Stimulated activated memory B cell treated with anti-CD40 and anti-IgM and Interleukin-4, amounts not matched to agents 10 μg/mL and 1 μg/mL and 100 μg/mL, for 72 hours (primary cell): ENCODE data around the gene ZNF513.
A peak's percentile ranks its signal among the peaks of the same experiment; 100 is the strongest.

ENCODE experiments used
- ATAC-seq: fragments of 150-1000 bp; cut with Tn5 transposase; 2 replicates; pipeline ENCODE4 v1.10.0; 2021
- H3K27ac Mint-ChIP-seq: one replicate; pipeline ENCODE4 v1.8.0; 2022; ENCODE audit warnings: mild to moderate bottlenecking, mixed read lengths
- H3K27me3 Mint-ChIP-seq: one replicate; pipeline ENCODE4 v1.8.0; 2022; ENCODE audit warnings: mixed read lengths
- H3K36me3 Mint-ChIP-seq: one replicate; pipeline ENCODE4 v1.8.0; 2022; ENCODE audit warnings: mixed read lengths
- H3K4me1 Mint-ChIP-seq: one replicate; pipeline ENCODE4 v1.8.0; 2022; ENCODE audit warnings: mixed read lengths
- H3K4me3 Mint-ChIP-seq: one replicate; pipeline ENCODE4 v1.8.0; 2022; ENCODE audit warnings: mild to moderate bottlenecking, moderate library complexity, mixed read lengths
- H3K9me3 Mint-ChIP-seq: one replicate; pipeline ENCODE4 v1.8.0; 2022; ENCODE audit warnings: mixed read lengths

Gene ZNF513

GRCh38 chr2:27400348-27401135 lies 20.0 kb upstream of the ZNF513 start:
- no peak for ATAC-seq
- Mint-ChIP-seq H3K4me1 (peaks cover 39% of the 10 kb centered on the region), H3K4me3 (no peak overlapping the region), H3K36me3 (peaks cover 28% of the 10 kb centered on the region), H3K27me3 (no peaks in the 10 kb centered on the region), H3K27ac (peak overlapping the region; percentile 62), H3K9me3 (no peaks in the 10 kb centered on the region)

- Mint-ChIP-seq H3K4me1 (peaks cover 42% of the 10 kb centered on the region), H3K9me3 (no peaks in the 10 kb centered on the region), H3K36me3 (peaks cover 29% of the 10 kb centered on the region), H3K4me3 (no peak overlapping the region), H3K27ac (no peak overlapping the region), H3K27me3 (no peaks in the 10 kb centered on the region)
- ATAC-seq: no peak
These were observed 18.4 kb upstream of the ZNF513 start for GRCh38 chr2:27398962-27399361.

DNA sequence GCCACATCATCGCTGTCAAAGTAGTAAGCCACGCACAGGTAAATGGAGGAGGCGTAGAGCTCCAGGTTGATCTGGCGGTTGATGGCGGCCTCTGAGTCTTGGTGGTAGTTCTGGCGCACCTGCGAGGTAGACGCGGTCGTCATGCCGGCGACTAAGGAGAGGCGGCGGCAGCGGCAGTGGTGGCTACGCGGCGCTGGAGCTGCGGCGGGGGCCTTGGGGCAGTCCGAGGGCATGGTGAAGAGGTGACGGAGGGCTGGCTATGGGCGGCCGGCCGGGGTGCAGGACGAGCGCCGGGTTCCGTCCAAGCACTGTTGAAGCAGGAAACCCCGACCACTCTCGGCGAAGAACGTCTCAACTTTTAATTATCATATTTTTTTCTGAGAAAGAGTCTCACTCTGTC lies 12.7 kb upstream of the ZNF513 start:
- Mint-ChIP-seq H3K4me3 (no peak overlapping the region), H3K4me1 (peaks cover 19% of the 10 kb centered on the region), H3K9me3 (no peaks in the 10 kb centered on the region), H3K27ac (no peak overlapping the region), H3K27me3 (no peaks in the 10 kb centered on the region), H3K36me3 (peaks cover 35% of the 10 kb centered on the region)
- no peak for ATAC-seq

GRCh38 chr2:27390822-27391679 lies 10.5 kb upstream of the ZNF513 start:
- H3K27ac Mint-ChIP-seq: no peak overlapping the region
- peaks cover 36% of the 10 kb centered on the region for H3K36me3 Mint-ChIP-seq
- H3K9me3 Mint-ChIP-seq: no peaks in the 10 kb centered on the region
- no peak overlapping the region for H3K4me3 Mint-ChIP-seq
- no peak for ATAC-seq
- H3K27me3 Mint-ChIP-seq: no peaks in the 10 kb centered on the region
- H3K4me1 Mint-ChIP-seq: peaks cover 8% of the 10 kb centered on the region

DNA sequence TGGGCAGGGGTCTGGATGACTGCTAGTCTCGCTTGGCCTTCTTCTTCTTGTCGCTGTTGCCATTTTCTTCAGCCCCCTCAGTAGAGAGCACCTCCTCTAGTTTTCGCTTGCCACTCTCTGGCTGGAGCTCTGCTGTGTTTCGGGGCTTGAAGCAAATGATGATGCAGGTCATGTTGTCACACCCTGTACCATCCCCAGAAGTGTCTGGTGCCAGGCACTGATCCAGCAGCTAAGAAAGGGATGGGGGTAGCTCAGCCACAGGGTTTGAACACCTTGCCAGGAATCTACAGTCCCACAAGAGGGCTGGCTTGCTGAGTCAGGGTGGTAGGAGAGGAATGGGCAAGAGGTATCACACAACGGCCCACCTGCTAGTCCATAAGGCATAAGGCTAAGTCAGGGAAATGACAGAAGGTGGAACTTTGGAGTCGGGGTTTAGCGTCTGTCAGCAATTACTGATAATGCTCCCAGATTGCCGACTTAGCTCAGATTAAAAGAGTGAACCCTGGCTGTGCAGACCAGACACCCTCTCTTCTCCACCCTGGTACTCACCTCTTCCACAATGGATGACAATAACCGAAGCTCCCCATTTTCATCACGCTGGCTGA lies 1.1 kb upstream of the ZNF513 start:
- Mint-ChIP-seq H3K4me3 (peak overlapping the region; percentile 81), H3K27ac (peak overlapping the region; percentile 96), H3K9me3 (no peaks in the 10 kb centered on the region), H3K4me1 (peaks cover 44% of the 10 kb centered on the region), H3K27me3 (no peaks in the 10 kb centered on the region), H3K36me3 (peaks cover 56% of the 10 kb centered on the region)
- no peak for ATAC-seq

DNA sequence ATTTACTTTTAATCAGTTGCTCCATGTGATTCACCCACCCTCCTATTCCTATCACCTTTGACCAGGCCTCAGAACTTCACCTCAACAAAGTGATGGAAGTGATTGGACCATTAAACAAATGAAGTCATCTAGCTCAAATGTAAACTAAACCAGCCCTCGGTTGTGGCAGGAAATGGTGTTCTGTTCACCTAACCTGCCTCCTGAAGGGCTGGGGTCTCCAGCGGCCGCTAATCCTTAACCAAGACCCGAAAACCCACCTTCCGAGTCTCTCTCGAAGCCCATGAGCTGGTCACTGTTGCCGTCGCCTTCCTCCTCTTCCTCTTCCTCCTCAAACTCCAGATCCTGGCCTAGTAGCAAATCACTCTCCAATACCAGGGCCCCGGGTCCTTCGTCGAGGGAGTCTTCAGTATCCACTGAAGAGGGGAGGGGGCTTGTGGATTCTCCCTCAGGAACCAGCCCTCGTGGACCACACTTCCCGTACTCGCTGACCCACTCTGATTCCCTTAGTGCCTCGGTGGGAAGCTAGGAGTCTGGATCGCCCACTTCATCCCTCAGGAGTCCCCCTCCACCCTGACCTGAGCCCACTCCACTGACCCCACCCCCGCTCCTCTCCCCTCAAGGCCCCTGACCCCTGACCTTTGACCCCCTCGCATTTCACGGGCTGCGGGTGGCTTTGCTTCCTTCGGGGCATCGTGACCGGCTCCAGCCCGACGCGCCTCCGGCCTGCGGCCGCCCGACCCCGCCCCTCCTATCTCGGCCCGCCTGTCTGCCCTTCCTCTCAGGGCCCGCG lies 503 bp downstream of the ZNF513 start:
- peak; percentile 75 for ATAC-seq
- peaks cover 62% of the 10 kb centered on the region for H3K36me3 Mint-ChIP-seq
- H3K4me3 Mint-ChIP-seq: peak overlapping the region; percentile 81
- H3K27me3 Mint-ChIP-seq: no peaks in the 10 kb centered on the region
- peaks cover 47% of the 10 kb centered on the region for H3K4me1 Mint-ChIP-seq
- peak overlapping the region; percentile 96 for H3K27ac Mint-ChIP-seq
- H3K9me3 Mint-ChIP-seq: no peaks in the 10 kb centered on the region

- Mint-ChIP-seq H3K9me3 (no peaks in the 10 kb centered on the region), H3K36me3 (peaks cover 62% of the 10 kb centered on the region)
These were observed 1.1 kb downstream of the ZNF513 start for GRCh38 chr2:27379383-27379835.

DNA sequence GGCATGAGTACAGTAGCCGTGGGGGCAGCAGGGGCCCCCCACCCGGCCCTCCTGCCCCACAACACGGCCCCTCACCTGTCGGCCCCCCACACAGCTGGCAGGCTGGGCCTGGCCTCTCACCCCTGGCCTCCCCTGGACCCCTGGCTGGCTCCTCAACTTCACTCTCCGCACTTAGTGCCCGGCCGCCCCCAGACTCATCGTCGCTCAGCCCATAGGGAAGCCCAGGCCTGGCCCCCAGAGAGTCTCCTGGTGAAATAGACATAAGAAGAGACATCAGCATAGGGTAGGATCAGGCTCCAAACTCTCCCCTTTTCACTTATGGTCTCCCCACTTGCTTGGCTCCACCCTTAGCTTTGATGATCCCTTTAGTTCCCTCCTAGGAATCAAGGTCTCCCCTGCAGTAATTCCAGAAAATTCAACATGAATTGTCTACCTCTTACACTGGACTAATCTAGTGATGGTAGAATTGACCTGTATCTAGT lies 1.7 kb downstream of the ZNF513 start:
- Mint-ChIP-seq H3K4me3 (peak overlapping the region; percentile 81), H3K27ac (peak overlapping the region; percentile 96), H3K9me3 (no peaks in the 10 kb centered on the region), H3K36me3 (peaks cover 58% of the 10 kb centered on the region), H3K4me1 (peaks cover 43% of the 10 kb centered on the region), H3K27me3 (no peaks in the 10 kb centered on the region)
- ATAC-seq: no peak

More at GRCh38 chr2:27379383-27379835, 1.1 kb downstream of the ZNF513 start:
- Mint-ChIP-seq H3K4me3 (peak overlapping the region; percentile 81), H3K27ac (peak overlapping the region; percentile 96), H3K27me3 (no peaks in the 10 kb centered on the region), H3K4me1 (peaks cover 47% of the 10 kb centered on the region)
- ATAC-seq: no peak

DNA sequence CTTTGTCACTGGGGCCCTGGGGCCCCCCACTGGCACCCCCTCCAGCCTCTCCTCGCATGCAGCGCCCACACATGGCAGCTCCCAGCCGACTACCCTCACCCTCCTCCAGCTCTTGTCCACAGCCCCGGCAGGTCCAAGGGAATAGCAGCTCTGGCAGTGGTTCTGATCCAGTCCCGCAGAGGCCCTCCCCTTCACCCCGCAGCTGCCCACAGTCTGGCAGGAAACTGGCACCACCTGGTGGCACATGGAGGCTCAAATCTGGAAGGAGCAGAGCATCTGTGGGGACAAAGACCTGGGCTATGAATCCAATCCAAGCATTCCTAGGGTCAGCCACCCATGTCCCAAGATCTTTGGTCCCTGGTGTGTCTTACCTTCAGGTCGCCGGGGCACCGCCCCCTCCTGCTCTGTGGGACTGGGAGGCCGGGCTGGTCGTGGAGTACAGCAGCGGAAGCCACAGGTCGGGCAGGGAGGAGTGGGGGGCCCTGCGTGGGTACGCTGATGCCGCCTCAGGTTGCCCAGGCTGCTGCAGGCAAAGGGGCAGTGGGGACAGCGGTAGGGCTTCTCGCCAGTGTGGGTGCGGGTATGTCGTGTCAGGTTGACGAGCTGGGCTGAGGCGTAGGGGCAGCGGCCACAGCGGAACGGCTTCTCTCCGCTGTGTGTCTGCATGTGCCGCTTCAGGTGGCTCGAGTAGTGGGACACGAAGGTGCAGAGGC lies 2.3 kb downstream of the ZNF513 start:
- Mint-ChIP-seq H3K27ac (peak overlapping the region; percentile 96), H3K4me1 (peaks cover 41% of the 10 kb centered on the region), H3K36me3 (peaks cover 58% of the 10 kb centered on the region), H3K4me3 (no peak overlapping the region), H3K27me3 (no peaks in the 10 kb centered on the region), H3K9me3 (no peaks in the 10 kb centered on the region)
- ATAC-seq: no peak

DNA sequence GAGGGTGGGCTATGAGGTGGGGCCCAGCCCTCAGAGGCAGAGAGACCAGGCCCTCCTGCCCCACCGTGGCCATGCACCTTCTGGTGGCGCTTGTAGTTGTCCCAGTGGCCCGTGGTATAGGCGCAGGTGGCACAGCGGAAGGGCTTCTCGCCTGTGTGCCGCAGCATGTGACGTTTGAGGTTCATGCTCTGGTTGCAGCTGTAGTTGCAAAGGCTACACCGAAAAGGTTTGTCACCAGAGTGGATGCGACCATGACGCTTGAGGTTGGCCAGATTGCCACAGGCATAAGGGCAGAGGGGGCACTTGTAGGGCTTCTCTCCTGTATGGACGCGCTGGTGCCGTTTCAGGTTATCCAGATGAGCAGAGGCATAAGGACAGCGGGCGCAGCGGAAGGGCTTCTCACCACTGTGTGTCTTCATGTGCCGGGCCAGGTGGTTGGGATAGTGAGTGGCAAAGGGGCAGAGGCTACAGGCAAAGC lies 2.9 kb downstream of the ZNF513 start:
- peaks cover 64% of the 10 kb centered on the region for H3K36me3 Mint-ChIP-seq

GRCh38 chr2:27376866-27377617 lies 3.5 kb downstream of the ZNF513 start:
- Mint-ChIP-seq H3K27me3 (no peaks in the 10 kb centered on the region), H3K4me3 (no peak overlapping the region), H3K27ac (peak overlapping the region; percentile 38), H3K9me3 (no peaks in the 10 kb centered on the region), H3K36me3 (peaks cover 65% of the 10 kb centered on the region), H3K4me1 (peaks cover 51% of the 10 kb centered on the region)
- no peak for ATAC-seq

More for the DNA sequence above, 2.9 kb downstream of the ZNF513 start:
- no peak for ATAC-seq
- H3K4me3 Mint-ChIP-seq: no peak overlapping the region
- H3K27me3 Mint-ChIP-seq: no peaks in the 10 kb centered on the region
- peak overlapping the region; percentile 38 for H3K27ac Mint-ChIP-seq
- H3K9me3 Mint-ChIP-seq: no peaks in the 10 kb centered on the region
- H3K4me1 Mint-ChIP-seq: peaks cover 44% of the 10 kb centered on the region

- peaks cover 62% of the 10 kb centered on the region for H3K36me3 Mint-ChIP-seq
- H3K27me3 Mint-ChIP-seq: no peaks in the 10 kb centered on the region
- peaks cover 53% of the 10 kb centered on the region for H3K4me1 Mint-ChIP-seq
- no peak for ATAC-seq
- no peak overlapping the region for H3K4me3 Mint-ChIP-seq
- no peaks in the 10 kb centered on the region for H3K9me3 Mint-ChIP-seq
- H3K27ac Mint-ChIP-seq: peak overlapping the region; percentile 38
These were observed 4.2 kb downstream of the ZNF513 start for GRCh38 chr2:27376151-27376865.
